ENCODE results near the gene PRX. TPM values are rescaled to one million over a fixed set of nuclear protein-coding genes. Genes with fewer than 3 reads are reported as not detected.

Gene PRX
- total RNA-seq, 1 donor from 2014 or later = 1.3 TPM

- DNase-seq (ENCODE audit: low read depth) = no peak
- no peak overlapping the region for H3K4me3 ChIP-seq (ENCODE audit: low read depth, low read length)
- TF ChIP-seq CTCF (conservative IDR thresholded peaks at IDR 0.05; ENCODE audit: low read depth, low read length) = peak; percentile 34
Measured at GRCh38 chr19:40392894-40393517, 20.2 kb downstream of the PRX start.

- H3K4me3 ChIP-seq (ENCODE audit: low read depth, low read length) = no peak overlapping the region
- TF ChIP-seq CTCF (conservative IDR thresholded peaks at IDR 0.05; ENCODE audit: low read depth, low read length) = no peak
- no peak for DNase-seq (ENCODE audit: low read depth)
Measured at GRCh38 chr19:40392123-40392522, 21.1 kb downstream of the PRX start.

GRCh38 chr19:40390084-40390742 lies 23.0 kb downstream of the PRX start, which contains the start of gene HIPK4:
HIPK4 (minus strand) TSS chr19:40390181; CDS start chr19:40389902, 279 bp downstream.
- no peak within 1 kb of the TSS for H3K4me3 ChIP-seq (ENCODE audit: low read depth, low read length)
- TF ChIP-seq CTCF (conservative IDR thresholded peaks at IDR 0.05; ENCODE audit: low read depth, low read length) = no peak
- DNase-seq (ENCODE audit: low read depth) = no peak

- H3K4me3 ChIP-seq (ENCODE audit: low read depth, low read length) = no peak overlapping the region
- TF ChIP-seq CTCF (conservative IDR thresholded peaks at IDR 0.05; ENCODE audit: low read depth, low read length) = no peak
- DNase-seq (ENCODE audit: low read depth) = no peak
Measured at GRCh38 chr19:40389404-40390083, 23.6 kb downstream of the PRX start.

GRCh38 chr19:40388481-40388880 lies 24.7 kb downstream of the PRX start:
- no peak overlapping the region for H3K4me3 ChIP-seq (ENCODE audit: low read depth, low read length)
- no peak for DNase-seq (ENCODE audit: low read depth)
- TF ChIP-seq CTCF (conservative IDR thresholded peaks at IDR 0.05; ENCODE audit: low read depth, low read length) = no peak

GRCh38 chr19:40387155-40387554 lies 26.0 kb downstream of the PRX start:
- no peak for TF ChIP-seq CTCF (conservative IDR thresholded peaks at IDR 0.05; ENCODE audit: low read depth, low read length)
- no peak for DNase-seq (ENCODE audit: low read depth)
- no peak overlapping the region for H3K4me3 ChIP-seq (ENCODE audit: low read depth, low read length)
